Astrocyte (in vitro differentiated cells and primary cell): ENCODE results near the gene CMIP. TPM values are rescaled to one million over a fixed set of nuclear protein-coding genes. Genes with fewer than 3 reads are reported as not detected.

ENCODE experiments used
- DNase-seq: peaks from one replicate; pipeline ENCODE4 v3.0.0-alpha.2; 2010; ENCODE audit warnings: low read depth
- FAIRE-seq: peaks from 2 replicates; lab custom pipeline; 2011; peaks lifted over from hg19 to GRCh38; lab: Jason Lieb, UNC
- H2AFZ ChIP-seq: 2 replicates; pipeline ENCODE4 v1.6.0; 2012; ENCODE audit warnings: low read depth, low read length, inconsistent platforms
- H3K27ac ChIP-seq: 2 replicates; pipeline ENCODE4 v1.5.1; 2011; ENCODE audit warnings: low read depth, low read length, inconsistent platforms
- H3K27me3 ChIP-seq: 2 replicates; pipeline ENCODE4 v1.6.0; 2011; ENCODE audit warnings: low read length, inconsistent platforms; ENCODE audit not compliant: insufficient read depth
- H3K36me3 ChIP-seq: 2 replicates; pipeline ENCODE4 v1.5.1; 2011; ENCODE audit warnings: low read length, inconsistent platforms; ENCODE audit not compliant: insufficient read depth
- H3K4me1 ChIP-seq: 2 replicates; pipeline ENCODE4 v1.5.1; 2011; ENCODE audit warnings: low read length, inconsistent platforms; ENCODE audit not compliant: insufficient read depth
- H3K4me2 ChIP-seq: 2 replicates; pipeline ENCODE4 v1.6.0; 2012; ENCODE audit warnings: low read length, inconsistent platforms
- H3K4me3 ChIP-seq: 2 replicates; pipeline ENCODE4 v1.5.1; 2011; ENCODE audit warnings: low read depth, mild to moderate bottlenecking, low read length, inconsistent platforms; ENCODE audit not compliant: insufficient read depth
- H3K79me2 ChIP-seq: 2 replicates; pipeline ENCODE4 v1.6.0; 2012; ENCODE audit warnings: mild to moderate bottlenecking, low read length, inconsistent platforms; ENCODE audit not compliant: insufficient read depth
- H3K9ac ChIP-seq: 2 replicates; pipeline ENCODE4 v1.6.0; 2012; ENCODE audit warnings: mild to moderate bottlenecking, low read length, inconsistent platforms
- H3K9me3 ChIP-seq: 2 replicates; pipeline ENCODE4 v1.5.1; 2012; ENCODE audit warnings: low read depth, mild to moderate bottlenecking, low read length, inconsistent platforms; ENCODE audit not compliant: insufficient read depth
- H4K20me1 ChIP-seq: 2 replicates; pipeline ENCODE4 v1.6.0; 2012; ENCODE audit warnings: low read length, inconsistent platforms; ENCODE audit not compliant: insufficient read depth
- H3K27ac Mint-ChIP-seq: one replicate; pipeline ENCODE4 v1.8.0; 2021; ENCODE audit warnings: mild to moderate bottlenecking, mixed read lengths; ENCODE audit not compliant: unreplicated experiment
- H3K27me3 Mint-ChIP-seq: one replicate; pipeline ENCODE4 v1.8.0; 2021; ENCODE audit warnings: low read depth, mixed read lengths; ENCODE audit not compliant: unreplicated experiment
- H3K36me3 Mint-ChIP-seq: one replicate; pipeline ENCODE4 v1.8.0; 2021; ENCODE audit warnings: low read depth, mixed read lengths; ENCODE audit not compliant: unreplicated experiment
- H3K4me1 Mint-ChIP-seq: one replicate; pipeline ENCODE4 v1.8.0; 2021; ENCODE audit warnings: low read depth, mixed read lengths; ENCODE audit not compliant: unreplicated experiment
- H3K4me3 Mint-ChIP-seq: one replicate; pipeline ENCODE4 v1.8.0; 2021; ENCODE audit warnings: mild to moderate bottlenecking, moderate library complexity, mixed read lengths; ENCODE audit not compliant: unreplicated experiment
- H3K9me3 Mint-ChIP-seq: one replicate; pipeline ENCODE4 v1.8.0; 2021; ENCODE audit warnings: mild to moderate bottlenecking, mixed read lengths; ENCODE audit not compliant: unreplicated experiment
- CTCF ChIP-seq: IDR thresholded peaks from 2 replicates; pipeline ENCODE4 v1.5.1; 2011; ENCODE audit warnings: low read depth, mild to moderate bottlenecking, inconsistent platforms, low read length, moderate library complexity; ENCODE audit not compliant: insufficient read depth
- EZH2 ChIP-seq: IDR thresholded peaks from 2 replicates; pipeline ENCODE4 v1.6.1; 2012; ENCODE audit warnings: mild to moderate bottlenecking, low read length, inconsistent platforms; ENCODE audit not compliant: insufficient read depth
- total RNA-seq: library from RNA; stranded (reverse); gene quantifications from 2 replicates; pipeline ENCODE4 v1.2.1, GENCODE V29; 2021

Gene CMIP
- total RNA-seq, 1 donor from 2014 or later = 71.5 TPM

GRCh38 chr16:81699596-81699995 lies 255.0 kb downstream of the CMIP start:
- Histone ChIP-seq H3K4me1 (peaks cover 31% of the 10 kb centered on the region), H3K9ac (no peak overlapping the region), H3K79me2 (no peaks in the 10 kb centered on the region), H3K27ac (no peak overlapping the region), H3K4me2 (no peak overlapping the region), H2AFZ (no peak overlapping the region), H3K9me3 (no peaks in the 10 kb centered on the region), H3K4me3 (no peak overlapping the region), H3K36me3 (no peaks in the 10 kb centered on the region), H3K27me3 (no peaks in the 10 kb centered on the region), H4K20me1 (no peaks in the 10 kb centered on the region)
- FAIRE-seq = no peak
- Mint-ChIP-seq H3K4me1 (peaks cover 18% of the 10 kb centered on the region), H3K36me3 (peaks cover 31% of the 10 kb centered on the region), H3K9me3 (no peaks in the 10 kb centered on the region), H3K27ac (no peak overlapping the region), H3K4me3 (no peak overlapping the region), H3K27me3 (no peaks in the 10 kb centered on the region)
- no peak for DNase-seq
- TF ChIP-seq EZH2 (no peak), CTCF (no peak)

- FAIRE-seq = no peak
- no peaks in the 10 kb centered on the region for H3K36me3 ChIP-seq
- Mint-ChIP-seq H3K9me3 (no peaks in the 10 kb centered on the region), H3K36me3 (peaks cover 30% of the 10 kb centered on the region), H3K27me3 (no peaks in the 10 kb centered on the region), H3K4me1 (peaks cover 18% of the 10 kb centered on the region), H3K4me3 (no peak overlapping the region), H3K27ac (no peak overlapping the region)
- H3K79me2 ChIP-seq = no peaks in the 10 kb centered on the region
- TF ChIP-seq EZH2 (no peak), CTCF (no peak)
- no peaks in the 10 kb centered on the region for H4K20me1 ChIP-seq
- no peak overlapping the region for H3K27ac ChIP-seq
- peaks cover 26% of the 10 kb centered on the region for H3K4me1 ChIP-seq
- H2AFZ ChIP-seq = no peak overlapping the region
- no peak overlapping the region for H3K9ac ChIP-seq
- no peak overlapping the region for H3K4me3 ChIP-seq
- peak; percentile 66 for DNase-seq
- H3K4me2 ChIP-seq = peak overlapping the region; percentile 8
- no peaks in the 10 kb centered on the region for H3K27me3 ChIP-seq
- no peaks in the 10 kb centered on the region for H3K9me3 ChIP-seq
These were observed 255.6 kb downstream of the CMIP start for GRCh38 chr16:81700071-81700779.

- Histone ChIP-seq H3K27ac (no peak overlapping the region), H3K9ac (no peak overlapping the region), H3K79me2 (no peaks in the 10 kb centered on the region), H3K4me1 (peaks cover 20% of the 10 kb centered on the region), H2AFZ (no peak overlapping the region), H3K4me3 (no peak overlapping the region), H3K27me3 (no peaks in the 10 kb centered on the region), H3K36me3 (no peaks in the 10 kb centered on the region), H3K4me2 (peak overlapping the region; percentile 8), H3K9me3 (no peaks in the 10 kb centered on the region), H4K20me1 (no peaks in the 10 kb centered on the region)
- H3K36me3 Mint-ChIP-seq = peaks cover 32% of the 10 kb centered on the region
- TF ChIP-seq EZH2 = no peak
- TF ChIP-seq CTCF = no peak
- no peak overlapping the region for H3K4me3 Mint-ChIP-seq
- no peak overlapping the region for H3K27ac Mint-ChIP-seq
- H3K27me3 Mint-ChIP-seq = no peaks in the 10 kb centered on the region
- H3K4me1 Mint-ChIP-seq = peaks cover 17% of the 10 kb centered on the region
- FAIRE-seq (no peak), DNase-seq (no peak)
- H3K9me3 Mint-ChIP-seq = no peaks in the 10 kb centered on the region
These were observed 256.2 kb downstream of the CMIP start for GRCh38 chr16:81700780-81701165.
